ENCODE data around the gene PEAR1.

GRCh38 chr1:156939786-156940334 lies 46.3 kb downstream of the PEAR1 start:
- TF ChIP-seq POLR2A (IDR thresholded peaks at IDR 0.05; ENCODE audit: low read depth, low read length), result no peak
- TF ChIP-seq TAF1 (IDR thresholded peaks at IDR 0.05; ENCODE audit: low read depth, low read length), result no peak
